ENCODE measurements around the gene NPIPA1.

DNA sequence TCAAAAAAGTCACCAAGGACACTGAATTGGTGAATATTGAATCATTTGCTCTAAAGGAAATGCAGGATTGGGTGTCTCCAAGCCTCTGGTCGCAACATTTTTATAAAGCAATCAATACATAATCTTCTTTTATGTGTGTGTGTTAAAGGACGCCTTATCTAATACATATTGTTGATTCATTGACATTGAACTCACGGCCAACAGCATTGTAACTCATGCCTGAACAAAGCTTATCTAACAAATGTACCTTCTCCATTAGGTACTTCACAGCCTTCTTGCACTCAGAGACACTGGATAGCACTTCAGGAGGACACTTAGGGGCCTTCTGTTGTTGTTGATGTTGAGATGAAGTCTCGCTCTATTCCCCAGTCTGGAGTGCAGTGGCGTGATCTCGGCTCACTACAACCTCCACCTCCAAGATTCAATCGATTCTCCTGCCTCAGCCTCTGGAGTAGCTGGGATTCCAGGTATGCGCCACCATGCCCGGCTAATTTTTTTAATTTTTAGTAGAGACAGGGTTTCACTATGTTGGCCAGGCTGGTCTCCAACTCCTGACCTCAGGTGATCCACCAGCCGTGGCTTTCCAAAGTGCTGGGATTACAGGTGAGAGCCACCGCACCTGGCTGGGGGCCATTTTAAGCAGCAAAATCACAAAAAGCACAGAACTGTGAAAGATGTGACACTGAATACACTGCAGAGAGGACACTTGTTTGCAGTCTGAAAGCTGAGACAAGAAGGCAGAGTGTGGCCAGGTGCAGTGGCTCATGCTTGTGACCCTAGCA is 24.4 kb downstream of the NPIPA1 start:
- TF ChIP-seq, protein P1, sequence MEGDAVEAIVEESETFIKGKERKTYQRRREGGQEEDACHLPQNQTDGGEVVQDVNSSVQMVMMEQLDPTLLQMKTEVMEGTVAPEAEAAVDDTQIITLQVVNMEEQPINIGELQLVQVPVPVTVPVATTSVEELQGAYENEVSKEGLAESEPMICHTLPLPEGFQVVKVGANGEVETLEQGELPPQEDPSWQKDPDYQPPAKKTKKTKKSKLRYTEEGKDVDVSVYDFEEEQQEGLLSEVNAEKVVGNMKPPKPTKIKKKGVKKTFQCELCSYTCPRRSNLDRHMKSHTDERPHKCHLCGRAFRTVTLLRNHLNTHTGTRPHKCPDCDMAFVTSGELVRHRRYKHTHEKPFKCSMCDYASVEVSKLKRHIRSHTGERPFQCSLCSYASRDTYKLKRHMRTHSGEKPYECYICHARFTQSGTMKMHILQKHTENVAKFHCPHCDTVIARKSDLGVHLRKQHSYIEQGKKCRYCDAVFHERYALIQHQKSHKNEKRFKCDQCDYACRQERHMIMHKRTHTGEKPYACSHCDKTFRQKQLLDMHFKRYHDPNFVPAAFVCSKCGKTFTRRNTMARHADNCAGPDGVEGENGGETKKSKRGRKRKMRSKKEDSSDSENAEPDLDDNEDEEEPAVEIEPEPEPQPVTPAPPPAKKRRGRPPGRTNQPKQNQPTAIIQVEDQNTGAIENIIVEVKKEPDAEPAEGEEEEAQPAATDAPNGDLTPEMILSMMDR (IDR thresholded peaks at IDR 0.05): no peak
- TF ChIP-seq POLR2A (IDR thresholded peaks at IDR 0.05; ENCODE audit: low read depth): no peak

All from esophagus muscularis mucosa (tissue), 3 donors.